Stomach (tissue), 9 donors: ENCODE data around the gene PTPRG. TPM values are rescaled to one million over a fixed set of nuclear protein-coding genes. Genes with fewer than 3 reads are reported as not detected.
A peak's percentile ranks its signal among the peaks of the same experiment; 100 is the strongest.

Source experiments
- DNase-seq, 2 donors: peaks; one replicate each; pipeline versions ENCODE4 v3.0.0 to v3.0.0-alpha.2; 2013 to 2019
- H3K27ac ChIP-seq, 5 donors: fragments of 200-600 bp in 4 of 5; sonication (generic) in 4 of 5; one replicate each; pipeline ENCODE4 v1.5.1; 2013 to 2019; ENCODE audit warnings: mild to moderate bottlenecking in 1 of 5, moderate library complexity in 1 of 5
- H3K27me3 ChIP-seq, 3 donors: fragments of 200-600 bp; sonication (generic); one replicate each; pipeline ENCODE4 v1.5.1; 2017 to 2019; ENCODE audit warnings: mixed run types in 1 of 3
- H3K36me3 ChIP-seq, 4 donors: fragments of 200-600 bp; sonication (generic); 1 replicate in 3 of 4; 2 replicates in 1 of 4; pipeline ENCODE4 v1.5.1; 2016 to 2019
- H3K4me1 ChIP-seq, 4 donors: fragments of 200-600 bp; sonication (generic); one replicate each; pipeline ENCODE4 v1.5.1; 2016 to 2019
- H3K4me3 ChIP-seq, 4 donors: fragments of 200-600 bp; sonication (generic) in 3 of 4; one replicate each; pipeline ENCODE4 v1.5.1; 2016 to 2019; ENCODE audit warnings: mild to moderate bottlenecking in 1 of 4
- H3K9me3 ChIP-seq, 4 donors: fragments of 200-600 bp; sonication (generic); one replicate each; pipeline ENCODE4 v1.5.1; 2016 to 2019
- EP300 ChIP-seq: sonication (generic); formaldehyde crosslinking; IDR thresholded peaks from one replicate; pipeline ENCODE4 v1.6.1; 2017; ENCODE audit warnings: antibody characterized with exemption
- POLR2A ChIP-seq, 4 donors: fragments of 450-650 bp; IDR thresholded peaks; one replicate each; pipeline ENCODE4 v1.6.1; 2016; ENCODE audit warnings: antibody characterized with exemption in 4 of 4, control low read depth in 2 of 4, mild to moderate bottlenecking in 1 of 4, moderate library complexity in 1 of 4
- POLR2AphosphoS5 ChIP-seq, 3 donors: sonication (generic); formaldehyde crosslinking; IDR thresholded peaks; one replicate each; pipeline ENCODE4 v1.6.1; 2016; ENCODE audit warnings: antibody characterized with exemption in 3 of 3
- WGBS, 5 donors: extraction: QIAGEN DNeasy Blood & Tissue Kit in 3 of 5; methylation state at CpG; one replicate each; pipeline versions ENCODE4 v1.1.5 to v1.1.7; 2013 to 2018; 5-methylcytosine and 5-hydroxymethylcytosine counted together
- intact Hi-C: fragments of 100-400 bp; cut with DNase I; formaldehyde crosslinking; loops from one replicate; pipeline ENCODE4 v1.15.1; 2023; ENCODE audit warnings: low total_unique reads
- polyA plus RNA-seq, 3 donors: library from polyadenylated mRNA; stranded (reverse); fragments of 200-250 nt; gene quantifications; one replicate each; pipeline ENCODE4 v1.2.3, GENCODE V29; 2013
- total RNA-seq, 5 donors: library from RNA; depleted of rRNA; stranded (reverse); fragments of >200 nt; gene quantifications; one replicate each; pipeline versions ENCODE4 v1.1.0 to v1.2.3, GENCODE V29; 2014 to 2016
- TF ChIP-seq, protein P1 (sequence below), 7 experiments: fragments of 450-650 bp in 4 of 7; fragments of 200-600 bp in 3 of 7; sonication (generic) in 3 of 7; IDR thresholded peaks; one replicate each; pipeline ENCODE4 v1.5.1; 2016 to 2019; ENCODE audit warnings: antibody characterized with exemption in 7 of 7, control low read depth in 2 of 7, mild to moderate bottlenecking in 1 of 7
- donor health status: healthy with polysubstance abuse.
- donor health status: Bipolar disorder and iron deficiency.
- donor health status: healthy.

The PTPRG gene
- total and polyA plus RNA-seq, 8 donors = 2.4 to 96.0 (median 22.0) TPM

GRCh38 chr3:62295571-62295970 lies 734.2 kb downstream of the PTPRG start:
- TF ChIP-seq EP300 (no peak), POLR2A (IDR thresholded peaks at IDR 0.05) (no peak), POLR2AphosphoS5 (IDR thresholded peaks at IDR 0.05) (no peak)
- TF ChIP-seq, protein P1, sequence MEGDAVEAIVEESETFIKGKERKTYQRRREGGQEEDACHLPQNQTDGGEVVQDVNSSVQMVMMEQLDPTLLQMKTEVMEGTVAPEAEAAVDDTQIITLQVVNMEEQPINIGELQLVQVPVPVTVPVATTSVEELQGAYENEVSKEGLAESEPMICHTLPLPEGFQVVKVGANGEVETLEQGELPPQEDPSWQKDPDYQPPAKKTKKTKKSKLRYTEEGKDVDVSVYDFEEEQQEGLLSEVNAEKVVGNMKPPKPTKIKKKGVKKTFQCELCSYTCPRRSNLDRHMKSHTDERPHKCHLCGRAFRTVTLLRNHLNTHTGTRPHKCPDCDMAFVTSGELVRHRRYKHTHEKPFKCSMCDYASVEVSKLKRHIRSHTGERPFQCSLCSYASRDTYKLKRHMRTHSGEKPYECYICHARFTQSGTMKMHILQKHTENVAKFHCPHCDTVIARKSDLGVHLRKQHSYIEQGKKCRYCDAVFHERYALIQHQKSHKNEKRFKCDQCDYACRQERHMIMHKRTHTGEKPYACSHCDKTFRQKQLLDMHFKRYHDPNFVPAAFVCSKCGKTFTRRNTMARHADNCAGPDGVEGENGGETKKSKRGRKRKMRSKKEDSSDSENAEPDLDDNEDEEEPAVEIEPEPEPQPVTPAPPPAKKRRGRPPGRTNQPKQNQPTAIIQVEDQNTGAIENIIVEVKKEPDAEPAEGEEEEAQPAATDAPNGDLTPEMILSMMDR (IDR thresholded peaks at IDR 0.05) = no peak
- no peaks in the 10 kb centered on the region for H3K27me3 ChIP-seq
- H3K27ac ChIP-seq = no peak overlapping the region
- H3K4me3 ChIP-seq = no peak overlapping the region
- no peaks in the 10 kb centered on the region for H3K4me1 ChIP-seq
- DNase-seq = no peak
- intact Hi-C loops = no loop called here
- peaks cover 0 to 19% (median 13%) of the 10 kb centered on the region in 4 donors for H3K36me3 ChIP-seq
- no peaks in the 10 kb centered on the region for H3K9me3 ChIP-seq
- 81 to 90% (median 85%) methylated on average over 2 of the region's 2 CpGs for WGBS, 5 donors

DNA sequence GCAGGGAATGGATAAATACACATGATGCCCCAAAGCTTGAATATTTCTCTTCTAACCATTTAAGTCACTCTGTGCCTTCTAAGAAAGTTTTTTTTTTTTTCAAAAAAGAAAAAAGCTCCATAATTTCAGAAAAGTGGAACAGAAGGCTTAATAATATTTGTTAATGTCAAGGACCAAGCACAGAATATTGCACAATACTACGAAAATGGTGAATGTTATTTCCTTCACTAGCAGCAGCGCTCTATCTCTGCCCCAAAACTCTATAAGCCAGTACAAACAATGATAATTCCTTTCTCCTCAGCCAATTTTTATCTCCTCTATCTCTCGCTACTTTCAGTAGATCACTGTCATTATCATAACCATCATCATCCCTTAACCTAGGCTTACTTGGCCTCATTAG lies 739.2 kb downstream of the PTPRG start:
- intact Hi-C loops = no loop called here
- 43 to 75% (median 61%) methylated on average over 3 of the region's 3 CpGs for WGBS, 5 donors
- no peak for DNase-seq

DNA sequence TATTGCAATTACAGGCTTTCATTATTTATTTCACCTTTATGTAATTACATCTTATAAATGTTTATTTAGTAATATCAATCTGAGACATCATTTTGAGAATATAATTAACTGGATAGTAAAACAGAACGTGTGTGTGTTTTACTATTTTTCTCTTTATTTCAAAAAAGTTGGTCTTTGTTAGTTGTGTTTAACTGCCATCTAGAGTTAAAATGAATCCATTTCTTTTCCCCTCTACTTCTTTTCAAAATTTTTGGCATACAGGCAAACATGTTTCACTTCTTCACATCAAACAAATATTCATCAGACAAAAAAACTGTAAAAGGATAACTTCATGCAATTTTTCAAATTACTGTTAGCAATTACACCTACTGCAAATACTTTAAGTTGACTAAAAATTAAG lies 750.8 kb downstream of the PTPRG start:
- Histone ChIP-seq H3K9me3 (no peaks in the 10 kb centered on the region), H3K27ac (no peak overlapping the region), H3K4me1 (no peaks in the 10 kb centered on the region), H3K36me3 (no peaks in the 10 kb centered on the region), H3K4me3 (no peak overlapping the region), H3K27me3 (no peaks in the 10 kb centered on the region)
- WGBS, 5 donors = 36 to 64% (median 43%) methylated on average over 1 of the region's 1 CpG
- intact Hi-C loops = no loop called here
- TF ChIP-seq, protein P1 (IDR thresholded peaks at IDR 0.05) = no peak
- no peak for TF ChIP-seq POLR2A (IDR thresholded peaks at IDR 0.05)
- no peak for TF ChIP-seq POLR2AphosphoS5 (IDR thresholded peaks at IDR 0.05)
- TF ChIP-seq EP300 = no peak
- DNase-seq = no peak

More for the DNA sequence above, 739.2 kb downstream of the PTPRG start:
- no peaks in the 10 kb centered on the region for H3K4me1 ChIP-seq
- H3K9me3 ChIP-seq = peaks cover 0 to 18% (median 11%) of the 10 kb centered on the region in 4 donors
- H3K36me3 ChIP-seq = peaks cover 0 to 4% (median 0%) of the 10 kb centered on the region in 4 donors
- no peaks in the 10 kb centered on the region for H3K27me3 ChIP-seq
- no peak overlapping the region for H3K27ac ChIP-seq
- TF ChIP-seq EP300 (no peak), POLR2A (IDR thresholded peaks at IDR 0.05) (no peak), POLR2AphosphoS5 (IDR thresholded peaks at IDR 0.05) (no peak)
- TF ChIP-seq, protein P1 (IDR thresholded peaks at IDR 0.05) = no peak
- no peak overlapping the region for H3K4me3 ChIP-seq

DNA sequence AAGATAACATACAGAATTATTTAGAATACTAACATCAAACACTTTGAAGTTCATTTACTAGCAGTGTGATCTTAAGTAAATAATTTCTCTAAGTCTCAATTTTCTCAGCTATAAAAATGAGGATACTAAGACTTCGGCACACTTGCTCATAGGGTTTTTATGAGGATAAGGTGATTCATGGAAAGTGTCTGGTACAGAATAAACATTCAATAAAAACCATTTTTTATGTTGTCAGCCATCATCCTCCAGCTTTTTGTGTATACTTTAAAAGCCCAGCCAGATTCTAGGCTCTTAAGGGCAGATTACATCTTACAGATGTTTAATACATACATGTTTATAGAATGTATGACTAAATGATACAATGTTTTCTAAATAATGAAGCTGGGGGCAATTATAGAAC lies 755.2 kb downstream of the PTPRG start:
- intact Hi-C loops = no loop called here
- TF ChIP-seq POLR2AphosphoS5 (IDR thresholded peaks at IDR 0.05) = no peak
- H3K36me3 ChIP-seq = no peaks in the 10 kb centered on the region
- H3K4me1 ChIP-seq = peaks cover 5 to 17% (median 13%) of the 10 kb centered on the region in 4 donors
- WGBS, 5 donors = 68 to 82% (median 73%) methylated on average over 1 of the region's 1 CpG
- H3K9me3 ChIP-seq = peaks cover 0 to 3% (median 0%) of the 10 kb centered on the region in 4 donors
- H3K27me3 ChIP-seq = peaks cover 0 to 7% (median 4%) of the 10 kb centered on the region in 3 donors
- H3K27ac ChIP-seq = no peak overlapping the region
- H3K4me3 ChIP-seq = no peak overlapping the region
- no peak for DNase-seq

- peaks cover 5 to 17% (median 13%) of the 10 kb centered on the region in 4 donors for H3K4me1 ChIP-seq
- peak overlapping the region; percentile 52 to 56 (median 54) for H3K4me3 ChIP-seq
- no peak for DNase-seq
- peaks cover 0 to 7% (median 4%) of the 10 kb centered on the region in 3 donors for H3K27me3 ChIP-seq
- intact Hi-C loops = no loop called here
- TF ChIP-seq, protein P1 (IDR thresholded peaks at IDR 0.05) = no peak
- TF ChIP-seq POLR2A (IDR thresholded peaks at IDR 0.05) (no peak), EP300 (no peak), POLR2AphosphoS5 (IDR thresholded peaks at IDR 0.05) (no peak)
- WGBS, 5 donors = 34 to 52% (median 37%) methylated on average over 12 of the region's 12 CpGs
- H3K9me3 ChIP-seq = peaks cover 0 to 3% (median 0%) of the 10 kb centered on the region in 4 donors
- peaks cover 0 to 14% (median 10%) of the 10 kb centered on the region in 4 donors for H3K36me3 ChIP-seq
- peak overlapping the region in 4 of 5 donors; percentile 63 to 79 (median 72) for H3K27ac ChIP-seq
These were observed 757.0 kb downstream of the PTPRG start for GRCh38 chr3:62318365-62318751.
